ENCODE data around the gene B3GALT6. TPM values are rescaled to one million over a fixed set of nuclear protein-coding genes. Genes with fewer than 3 reads are reported as not detected.

The B3GALT6 gene
- total RNA-seq, 1 donor from 2014 or later = 43.2 TPM

DNA sequence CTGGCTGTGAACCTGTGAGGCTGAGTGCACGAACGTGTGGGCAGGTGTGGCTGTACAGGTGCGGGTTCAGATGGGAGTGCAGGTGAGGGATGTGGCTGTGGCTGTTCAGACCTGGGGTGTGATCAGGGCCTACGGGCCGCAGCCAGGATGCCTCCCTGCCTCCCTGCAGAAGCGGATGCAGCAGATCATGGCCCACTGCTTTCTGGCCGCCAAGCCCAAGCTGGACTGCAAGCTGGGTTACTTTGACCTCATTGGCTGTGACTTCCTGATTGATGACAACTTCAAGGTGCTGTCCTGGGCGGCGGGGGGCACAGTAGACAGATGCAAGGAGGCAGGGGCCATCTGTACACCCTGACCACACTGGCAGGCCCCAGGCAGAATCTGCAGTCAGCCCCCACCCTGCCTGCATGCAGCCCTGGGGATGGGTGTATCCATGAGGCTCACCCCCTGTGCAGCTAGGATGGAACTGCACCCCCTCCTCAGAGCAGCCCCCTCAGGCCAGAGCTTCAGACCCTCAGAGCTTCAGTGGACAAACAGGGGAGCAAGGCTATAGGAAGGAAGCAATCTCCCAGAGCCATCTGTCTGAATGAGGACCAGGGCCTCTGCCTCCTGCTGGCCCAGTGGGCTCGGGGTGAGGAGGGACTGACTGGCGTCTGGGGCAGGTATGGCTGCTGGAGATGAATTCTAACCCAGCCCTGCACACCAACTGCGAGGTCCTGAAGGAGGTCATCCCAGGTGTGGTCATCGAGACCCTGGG is 35.4 kb upstream of the B3GALT6 start:
- peaks cover 6% of the 10 kb centered on the region for H3K9me3 Mint-ChIP-seq (ENCODE audit: unreplicated experiment)
- H3K27ac Mint-ChIP-seq (ENCODE audit: unreplicated experiment) = peak overlapping the region; percentile 67
- H3K4me3 Mint-ChIP-seq (ENCODE audit: unreplicated experiment) = no peak overlapping the region
- TF ChIP-seq, protein P1, sequence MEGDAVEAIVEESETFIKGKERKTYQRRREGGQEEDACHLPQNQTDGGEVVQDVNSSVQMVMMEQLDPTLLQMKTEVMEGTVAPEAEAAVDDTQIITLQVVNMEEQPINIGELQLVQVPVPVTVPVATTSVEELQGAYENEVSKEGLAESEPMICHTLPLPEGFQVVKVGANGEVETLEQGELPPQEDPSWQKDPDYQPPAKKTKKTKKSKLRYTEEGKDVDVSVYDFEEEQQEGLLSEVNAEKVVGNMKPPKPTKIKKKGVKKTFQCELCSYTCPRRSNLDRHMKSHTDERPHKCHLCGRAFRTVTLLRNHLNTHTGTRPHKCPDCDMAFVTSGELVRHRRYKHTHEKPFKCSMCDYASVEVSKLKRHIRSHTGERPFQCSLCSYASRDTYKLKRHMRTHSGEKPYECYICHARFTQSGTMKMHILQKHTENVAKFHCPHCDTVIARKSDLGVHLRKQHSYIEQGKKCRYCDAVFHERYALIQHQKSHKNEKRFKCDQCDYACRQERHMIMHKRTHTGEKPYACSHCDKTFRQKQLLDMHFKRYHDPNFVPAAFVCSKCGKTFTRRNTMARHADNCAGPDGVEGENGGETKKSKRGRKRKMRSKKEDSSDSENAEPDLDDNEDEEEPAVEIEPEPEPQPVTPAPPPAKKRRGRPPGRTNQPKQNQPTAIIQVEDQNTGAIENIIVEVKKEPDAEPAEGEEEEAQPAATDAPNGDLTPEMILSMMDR (IDR thresholded peaks at IDR 0.05; ENCODE audit: unreplicated experiment) = no peak
- peaks cover 8% of the 10 kb centered on the region for H3K27me3 Mint-ChIP-seq (ENCODE audit: unreplicated experiment)
- peak; percentile 5 for DNase-seq (ENCODE audit: low spot score)
- H3K4me1 Mint-ChIP-seq (ENCODE audit: unreplicated experiment) = no peaks in the 10 kb centered on the region
- H3K36me3 Mint-ChIP-seq (ENCODE audit: low read depth, unreplicated experiment) = peaks cover 14% of the 10 kb centered on the region

DNA sequence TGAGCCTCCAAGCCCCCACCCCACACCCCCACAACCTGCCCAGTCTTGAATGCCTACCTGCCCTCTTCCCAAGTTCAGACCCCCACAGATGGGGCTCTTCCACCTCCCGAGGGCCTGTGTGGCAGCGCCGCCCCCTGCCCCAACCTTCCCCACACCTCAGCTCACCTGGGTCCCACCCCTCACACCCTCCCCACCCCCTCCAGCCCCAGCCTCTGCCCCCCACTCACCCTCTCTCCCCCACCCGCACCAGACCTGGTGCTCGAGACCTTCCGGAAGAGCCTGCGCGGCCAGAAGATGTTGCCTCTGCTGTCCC is 34.9 kb upstream of the B3GALT6 start:
- TF ChIP-seq, protein P1 (IDR thresholded peaks at IDR 0.05; ENCODE audit: unreplicated experiment) = no peak
- Mint-ChIP-seq H3K4me3 (ENCODE audit: unreplicated experiment) (no peak overlapping the region), H3K27ac (ENCODE audit: unreplicated experiment) (no peak overlapping the region), H3K4me1 (ENCODE audit: unreplicated experiment) (no peaks in the 10 kb centered on the region), H3K9me3 (ENCODE audit: unreplicated experiment) (peaks cover 1% of the 10 kb centered on the region), H3K27me3 (ENCODE audit: unreplicated experiment) (peaks cover 8% of the 10 kb centered on the region), H3K36me3 (ENCODE audit: low read depth, unreplicated experiment) (peaks cover 10% of the 10 kb centered on the region)
- DNase-seq (ENCODE audit: low spot score) = no peak

DNA sequence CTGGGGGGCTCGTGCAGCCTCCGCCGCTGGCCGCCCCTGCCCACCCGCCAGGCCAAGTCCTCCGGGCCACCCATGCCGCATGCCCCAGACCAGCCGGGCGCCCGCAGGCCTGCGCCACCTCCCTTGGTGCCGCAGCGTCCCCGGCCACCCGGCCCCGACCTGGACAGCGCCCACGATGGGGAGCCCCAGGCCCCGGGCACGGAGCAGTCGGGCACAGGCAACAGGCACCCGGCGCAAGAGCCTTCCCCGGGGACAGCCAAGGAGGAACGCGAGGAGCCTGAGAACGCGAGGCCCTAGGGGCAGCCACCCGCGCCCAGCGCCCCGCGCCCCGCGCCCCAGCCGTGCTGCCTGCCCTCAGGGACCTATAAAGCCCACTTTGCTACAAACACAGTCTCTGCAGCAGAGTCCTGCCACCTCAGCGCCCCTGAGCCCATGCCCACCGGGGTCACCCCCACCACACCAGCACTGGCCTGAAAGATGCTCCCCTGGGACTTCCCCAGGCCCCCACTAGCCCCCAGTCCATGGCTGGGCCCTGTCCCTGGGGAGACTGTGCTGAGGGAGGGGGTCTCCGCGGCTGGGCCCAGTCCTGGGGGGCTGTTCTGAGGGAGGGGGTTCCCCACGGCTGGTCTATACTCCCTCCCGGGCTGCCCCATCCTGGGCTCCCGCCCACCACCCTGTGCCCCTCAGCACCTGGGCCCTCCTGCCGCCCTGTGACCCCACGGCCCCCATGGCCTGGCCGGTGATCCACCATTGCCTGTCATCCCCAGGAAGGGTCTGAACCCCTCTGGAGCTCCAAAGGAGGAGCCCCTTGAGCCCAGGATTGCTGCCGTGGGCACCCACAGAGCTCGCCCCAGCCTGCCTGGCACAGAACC is 34.2 kb upstream of the B3GALT6 start:
- Mint-ChIP-seq H3K27ac (ENCODE audit: unreplicated experiment) (no peak overlapping the region), H3K27me3 (ENCODE audit: unreplicated experiment) (peaks cover 8% of the 10 kb centered on the region), H3K4me3 (ENCODE audit: unreplicated experiment) (no peak overlapping the region), H3K4me1 (ENCODE audit: unreplicated experiment) (no peaks in the 10 kb centered on the region), H3K9me3 (ENCODE audit: unreplicated experiment) (no peaks in the 10 kb centered on the region), H3K36me3 (ENCODE audit: low read depth, unreplicated experiment) (peaks cover 8% of the 10 kb centered on the region)
- TF ChIP-seq, protein P1 (IDR thresholded peaks at IDR 0.05; ENCODE audit: unreplicated experiment) = no peak
- DNase-seq (ENCODE audit: low spot score) = peak; percentile 2

DNA sequence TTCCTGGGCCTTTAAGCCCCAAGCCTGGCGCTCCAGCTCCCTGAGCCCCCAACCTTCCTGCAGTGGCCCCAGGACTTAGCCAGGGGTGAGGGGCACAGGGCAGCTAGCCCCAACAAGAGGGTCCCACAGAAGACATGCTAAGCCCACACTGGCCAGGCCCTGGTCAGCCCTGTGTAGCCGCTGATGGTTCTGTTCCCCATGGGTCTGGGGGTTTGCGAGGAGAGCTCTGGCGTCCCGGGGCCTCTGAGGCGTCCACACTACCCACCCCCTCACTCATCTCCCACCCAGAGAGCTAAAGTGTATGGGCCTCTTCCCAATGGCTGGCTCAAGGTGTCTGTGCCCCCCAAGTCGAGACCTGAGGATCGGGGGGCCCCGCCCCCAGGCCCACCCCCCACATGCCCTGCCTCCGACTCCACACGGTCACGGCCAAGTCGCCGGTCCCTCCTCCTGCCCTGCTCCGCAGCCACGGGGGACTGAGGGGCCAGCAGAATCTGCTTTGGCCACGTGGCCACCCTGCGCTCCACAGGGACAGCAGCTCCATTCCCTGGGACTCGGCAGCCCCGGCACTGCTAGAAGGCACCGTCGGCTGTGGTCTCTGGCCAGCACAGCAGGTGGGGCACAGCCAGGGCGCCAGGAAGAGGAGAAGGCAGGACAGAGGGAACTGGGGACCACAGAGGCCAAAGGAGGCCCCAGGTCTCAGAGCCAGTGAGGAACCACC is 33.5 kb upstream of the B3GALT6 start:
- Mint-ChIP-seq H3K36me3 (ENCODE audit: low read depth, unreplicated experiment) (peaks cover 8% of the 10 kb centered on the region), H3K27me3 (ENCODE audit: unreplicated experiment) (peaks cover 8% of the 10 kb centered on the region), H3K27ac (ENCODE audit: unreplicated experiment) (no peak overlapping the region), H3K9me3 (ENCODE audit: unreplicated experiment) (no peaks in the 10 kb centered on the region), H3K4me3 (ENCODE audit: unreplicated experiment) (no peak overlapping the region), H3K4me1 (ENCODE audit: unreplicated experiment) (no peaks in the 10 kb centered on the region)
- TF ChIP-seq, protein P1 (IDR thresholded peaks at IDR 0.05; ENCODE audit: unreplicated experiment) = no peak
- peak; percentile 2 for DNase-seq (ENCODE audit: low spot score)

Data from endothelial cell (in vitro differentiated cells).